ENCODE data around the gene USP22.

DNA sequence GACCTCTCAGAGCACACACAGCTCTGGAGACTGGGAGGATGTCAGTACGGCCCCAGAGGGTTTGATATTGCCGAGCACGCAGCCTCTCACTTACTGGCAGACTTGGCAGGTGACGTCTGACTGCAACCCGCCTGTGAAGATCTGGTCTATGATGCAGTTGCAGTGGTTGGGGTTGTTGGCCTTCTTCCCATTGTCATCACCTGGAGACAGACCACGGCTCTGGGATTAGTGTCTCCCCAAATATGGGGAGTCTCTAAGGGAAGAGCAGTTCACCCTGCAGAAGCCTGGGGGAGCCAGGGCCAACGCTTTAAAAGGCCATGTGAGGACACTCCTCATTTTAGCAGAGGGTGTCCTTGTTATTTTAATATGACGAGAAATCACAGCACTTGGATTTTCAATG lies 30.1 kb downstream of the USP22 start:
- TF ChIP-seq, protein P1, sequence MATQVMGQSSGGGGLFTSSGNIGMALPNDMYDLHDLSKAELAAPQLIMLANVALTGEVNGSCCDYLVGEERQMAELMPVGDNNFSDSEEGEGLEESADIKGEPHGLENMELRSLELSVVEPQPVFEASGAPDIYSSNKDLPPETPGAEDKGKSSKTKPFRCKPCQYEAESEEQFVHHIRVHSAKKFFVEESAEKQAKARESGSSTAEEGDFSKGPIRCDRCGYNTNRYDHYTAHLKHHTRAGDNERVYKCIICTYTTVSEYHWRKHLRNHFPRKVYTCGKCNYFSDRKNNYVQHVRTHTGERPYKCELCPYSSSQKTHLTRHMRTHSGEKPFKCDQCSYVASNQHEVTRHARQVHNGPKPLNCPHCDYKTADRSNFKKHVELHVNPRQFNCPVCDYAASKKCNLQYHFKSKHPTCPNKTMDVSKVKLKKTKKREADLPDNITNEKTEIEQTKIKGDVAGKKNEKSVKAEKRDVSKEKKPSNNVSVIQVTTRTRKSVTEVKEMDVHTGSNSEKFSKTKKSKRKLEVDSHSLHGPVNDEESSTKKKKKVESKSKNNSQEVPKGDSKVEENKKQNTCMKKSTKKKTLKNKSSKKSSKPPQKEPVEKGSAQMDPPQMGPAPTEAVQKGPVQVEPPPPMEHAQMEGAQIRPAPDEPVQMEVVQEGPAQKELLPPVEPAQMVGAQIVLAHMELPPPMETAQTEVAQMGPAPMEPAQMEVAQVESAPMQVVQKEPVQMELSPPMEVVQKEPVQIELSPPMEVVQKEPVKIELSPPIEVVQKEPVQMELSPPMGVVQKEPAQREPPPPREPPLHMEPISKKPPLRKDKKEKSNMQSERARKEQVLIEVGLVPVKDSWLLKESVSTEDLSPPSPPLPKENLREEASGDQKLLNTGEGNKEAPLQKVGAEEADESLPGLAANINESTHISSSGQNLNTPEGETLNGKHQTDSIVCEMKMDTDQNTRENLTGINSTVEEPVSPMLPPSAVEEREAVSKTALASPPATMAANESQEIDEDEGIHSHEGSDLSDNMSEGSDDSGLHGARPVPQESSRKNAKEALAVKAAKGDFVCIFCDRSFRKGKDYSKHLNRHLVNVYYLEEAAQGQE (IDR thresholded peaks at IDR 0.05; ENCODE audit: low read depth, low read length), result no peak
- TF ChIP-seq YY1 (IDR thresholded peaks at IDR 0.05; ENCODE audit: low read depth, low read length), result no peak
- no peak for TF ChIP-seq ZSCAN29 (IDR thresholded peaks at IDR 0.05)
- no peak for TF ChIP-seq NFYB (IDR thresholded peaks at IDR 0.05; ENCODE audit: insufficient read depth, low read depth, low read length)
- TF ChIP-seq RCOR1 (conservative IDR thresholded peaks at IDR 0.05; ENCODE audit: low read depth, low read length), result no peak
- TF ChIP-seq, protein P2, sequence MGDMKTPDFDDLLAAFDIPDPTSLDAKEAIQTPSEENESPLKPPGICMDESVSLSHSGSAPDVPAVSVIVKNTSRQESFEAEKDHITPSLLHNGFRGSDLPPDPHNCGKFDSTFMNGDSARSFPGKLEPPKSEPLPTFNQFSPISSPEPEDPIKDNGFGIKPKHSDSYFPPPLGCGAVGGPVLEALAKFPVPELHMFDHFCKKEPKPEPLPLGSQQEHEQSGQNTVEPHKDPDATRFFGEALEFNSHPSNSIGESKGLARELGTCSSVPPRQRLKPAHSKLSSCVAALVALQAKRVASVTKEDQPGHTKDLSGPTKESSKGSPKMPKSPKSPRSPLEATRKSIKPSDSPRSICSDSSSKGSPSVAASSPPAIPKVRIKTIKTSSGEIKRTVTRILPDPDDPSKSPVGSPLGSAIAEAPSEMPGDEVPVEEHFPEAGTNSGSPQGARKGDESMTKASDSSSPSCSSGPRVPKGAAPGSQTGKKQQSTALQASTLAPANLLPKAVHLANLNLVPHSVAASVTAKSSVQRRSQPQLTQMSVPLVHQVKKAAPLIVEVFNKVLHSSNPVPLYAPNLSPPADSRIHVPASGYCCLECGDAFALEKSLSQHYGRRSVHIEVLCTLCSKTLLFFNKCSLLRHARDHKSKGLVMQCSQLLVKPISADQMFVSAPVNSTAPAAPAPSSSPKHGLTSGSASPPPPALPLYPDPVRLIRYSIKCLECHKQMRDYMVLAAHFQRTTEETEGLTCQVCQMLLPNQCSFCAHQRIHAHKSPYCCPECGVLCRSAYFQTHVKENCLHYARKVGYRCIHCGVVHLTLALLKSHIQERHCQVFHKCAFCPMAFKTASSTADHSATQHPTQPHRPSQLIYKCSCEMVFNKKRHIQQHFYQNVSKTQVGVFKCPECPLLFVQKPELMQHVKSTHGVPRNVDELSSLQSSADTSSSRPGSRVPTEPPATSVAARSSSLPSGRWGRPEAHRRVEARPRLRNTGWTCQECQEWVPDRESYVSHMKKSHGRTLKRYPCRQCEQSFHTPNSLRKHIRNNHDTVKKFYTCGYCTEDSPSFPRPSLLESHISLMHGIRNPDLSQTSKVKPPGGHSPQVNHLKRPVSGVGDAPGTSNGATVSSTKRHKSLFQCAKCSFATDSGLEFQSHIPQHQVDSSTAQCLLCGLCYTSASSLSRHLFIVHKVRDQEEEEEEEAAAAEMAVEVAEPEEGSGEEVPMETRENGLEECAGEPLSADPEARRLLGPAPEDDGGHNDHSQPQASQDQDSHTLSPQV (IDR thresholded peaks at IDR 0.05), result no peak
- TF ChIP-seq, protein P3, sequence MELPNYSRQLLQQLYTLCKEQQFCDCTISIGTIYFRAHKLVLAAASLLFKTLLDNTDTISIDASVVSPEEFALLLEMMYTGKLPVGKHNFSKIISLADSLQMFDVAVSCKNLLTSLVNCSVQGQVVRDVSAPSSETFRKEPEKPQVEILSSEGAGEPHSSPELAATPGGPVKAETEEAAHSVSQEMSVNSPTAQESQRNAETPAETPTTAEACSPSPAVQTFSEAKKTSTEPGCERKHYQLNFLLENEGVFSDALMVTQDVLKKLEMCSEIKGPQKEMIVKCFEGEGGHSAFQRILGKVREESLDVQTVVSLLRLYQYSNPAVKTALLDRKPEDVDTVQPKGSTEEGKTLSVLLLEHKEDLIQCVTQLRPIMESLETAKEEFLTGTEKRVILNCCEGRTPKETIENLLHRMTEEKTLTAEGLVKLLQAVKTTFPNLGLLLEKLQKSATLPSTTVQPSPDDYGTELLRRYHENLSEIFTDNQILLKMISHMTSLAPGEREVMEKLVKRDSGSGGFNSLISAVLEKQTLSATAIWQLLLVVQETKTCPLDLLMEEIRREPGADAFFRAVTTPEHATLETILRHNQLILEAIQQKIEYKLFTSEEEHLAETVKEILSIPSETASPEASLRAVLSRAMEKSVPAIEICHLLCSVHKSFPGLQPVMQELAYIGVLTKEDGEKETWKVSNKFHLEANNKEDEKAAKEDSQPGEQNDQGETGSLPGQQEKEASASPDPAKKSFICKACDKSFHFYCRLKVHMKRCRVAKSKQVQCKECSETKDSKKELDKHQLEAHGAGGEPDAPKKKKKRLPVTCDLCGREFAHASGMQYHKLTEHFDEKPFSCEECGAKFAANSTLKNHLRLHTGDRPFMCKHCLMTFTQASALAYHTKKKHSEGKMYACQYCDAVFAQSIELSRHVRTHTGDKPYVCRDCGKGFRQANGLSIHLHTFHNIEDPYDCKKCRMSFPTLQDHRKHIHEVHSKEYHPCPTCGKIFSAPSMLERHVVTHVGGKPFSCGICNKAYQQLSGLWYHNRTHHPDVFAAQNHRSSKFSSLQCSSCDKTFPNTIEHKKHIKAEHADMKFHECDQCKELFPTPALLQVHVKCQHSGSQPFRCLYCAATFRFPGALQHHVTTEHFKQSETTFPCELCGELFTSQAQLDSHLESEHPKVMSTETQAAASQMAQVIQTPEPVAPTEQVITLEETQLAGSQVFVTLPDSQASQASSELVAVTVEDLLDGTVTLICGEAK (IDR thresholded peaks at IDR 0.05; ENCODE audit: borderline replicate concordance), result no peak
- TF ChIP-seq STAT1 (conservative IDR thresholded peaks at IDR 0.05), result no peak
- TF ChIP-seq, protein P4, sequence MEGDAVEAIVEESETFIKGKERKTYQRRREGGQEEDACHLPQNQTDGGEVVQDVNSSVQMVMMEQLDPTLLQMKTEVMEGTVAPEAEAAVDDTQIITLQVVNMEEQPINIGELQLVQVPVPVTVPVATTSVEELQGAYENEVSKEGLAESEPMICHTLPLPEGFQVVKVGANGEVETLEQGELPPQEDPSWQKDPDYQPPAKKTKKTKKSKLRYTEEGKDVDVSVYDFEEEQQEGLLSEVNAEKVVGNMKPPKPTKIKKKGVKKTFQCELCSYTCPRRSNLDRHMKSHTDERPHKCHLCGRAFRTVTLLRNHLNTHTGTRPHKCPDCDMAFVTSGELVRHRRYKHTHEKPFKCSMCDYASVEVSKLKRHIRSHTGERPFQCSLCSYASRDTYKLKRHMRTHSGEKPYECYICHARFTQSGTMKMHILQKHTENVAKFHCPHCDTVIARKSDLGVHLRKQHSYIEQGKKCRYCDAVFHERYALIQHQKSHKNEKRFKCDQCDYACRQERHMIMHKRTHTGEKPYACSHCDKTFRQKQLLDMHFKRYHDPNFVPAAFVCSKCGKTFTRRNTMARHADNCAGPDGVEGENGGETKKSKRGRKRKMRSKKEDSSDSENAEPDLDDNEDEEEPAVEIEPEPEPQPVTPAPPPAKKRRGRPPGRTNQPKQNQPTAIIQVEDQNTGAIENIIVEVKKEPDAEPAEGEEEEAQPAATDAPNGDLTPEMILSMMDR (IDR thresholded peaks at IDR 0.05 in 2 of 3, conservative IDR thresholded peaks at IDR 0.05 in 1 of 3; ENCODE audit: control insufficient read depth in 2 of 3, extremely low read depth in 1 of 3, insufficient read depth in 1 of 3, low read depth in 3 of 3, low read length in 3 of 3), result no peak
